ENCODE measurements around the gene MIOX. TPM values are rescaled to one million over a fixed set of nuclear protein-coding genes. Genes with fewer than 3 reads are reported as not detected.

Gene MIOX
- polyA plus RNA-seq, 1 donor from 2014 or later, result not detected

- Histone ChIP-seq H3K9me2 (ENCODE audit: insufficient read depth, low read length) (no peaks in the 10 kb centered on the region), H3K4me3 (ENCODE audit: low read length) (no peak overlapping the region), H3K79me2 (replicated peaks; ENCODE audit: insufficient read depth, low read length) (no peaks in the 10 kb centered on the region), H3F3A (ENCODE audit: insufficient read depth, low read length, poor library complexity, severe bottlenecking) (no peaks in the 10 kb centered on the region), H3K9me3 (ENCODE audit: low read length) (no peaks in the 10 kb centered on the region), H3K4me2 (ENCODE audit: low read length) (no peak overlapping the region), H3K27me3 (ENCODE audit: insufficient read depth, low read depth, low read length) (no peaks in the 10 kb centered on the region), H3K36me3 (ENCODE audit: insufficient read depth, low read length) (no peaks in the 10 kb centered on the region), H2AFZ (ENCODE audit: low read depth, low read length) (no peak overlapping the region), H4K20me1 (ENCODE audit: insufficient read depth) (no peaks in the 10 kb centered on the region), H3K9ac (ENCODE audit: low read length) (no peak overlapping the region), H3K27ac (ENCODE audit: low read length) (no peak overlapping the region)
- TF ChIP-seq MXI1 (conservative IDR thresholded peaks at IDR 0.05; ENCODE audit: poor library complexity, severe bottlenecking) (no peak), CTCF (IDR thresholded peaks at IDR 0.05; ENCODE audit: poor library complexity, severe bottlenecking) (no peak), REST (IDR thresholded peaks at IDR 0.05; ENCODE audit: borderline replicate concordance) (no peak), POLR2AphosphoS5 (IDR thresholded peaks at IDR 0.05) (no peak), EP300 (conservative IDR thresholded peaks at IDR 0.05; ENCODE audit: poor library complexity, severe bottlenecking) (no peak), SMC3 (conservative IDR thresholded peaks at IDR 0.05; ENCODE audit: poor library complexity) (no peak), RAD21 (conservative IDR thresholded peaks at IDR 0.05) (no peak), TAF1 (IDR thresholded peaks at IDR 0.05; ENCODE audit: low read depth) (no peak), EZH2 (IDR thresholded peaks at IDR 0.05; ENCODE audit: borderline replicate concordance, insufficient read depth, low read length, poor library complexity, severe bottlenecking) (no peak)
These were observed 30.6 kb upstream of the MIOX start for GRCh38 chr22:50456026-50456425.

- no peaks in the 10 kb centered on the region for H3K27me3 ChIP-seq (ENCODE audit: insufficient read depth, low read depth, low read length)
- H3F3A ChIP-seq (ENCODE audit: insufficient read depth, low read length, poor library complexity, severe bottlenecking), result no peaks in the 10 kb centered on the region
- H3K79me2 ChIP-seq (replicated peaks; ENCODE audit: insufficient read depth, low read length), result no peaks in the 10 kb centered on the region
- H3K36me3 ChIP-seq (ENCODE audit: insufficient read depth, low read length), result no peaks in the 10 kb centered on the region
- H3K9me2 ChIP-seq (ENCODE audit: insufficient read depth, low read length), result no peaks in the 10 kb centered on the region
- no peak overlapping the region for H3K4me3 ChIP-seq (ENCODE audit: low read length)
- peak; percentile 49 for TF ChIP-seq CTCF (IDR thresholded peaks at IDR 0.05; ENCODE audit: poor library complexity, severe bottlenecking)
- TF ChIP-seq RAD21 (conservative IDR thresholded peaks at IDR 0.05), result peak; percentile 22
- TF ChIP-seq TAF1 (IDR thresholded peaks at IDR 0.05; ENCODE audit: low read depth), result no peak
- no peak for TF ChIP-seq EZH2 (IDR thresholded peaks at IDR 0.05; ENCODE audit: borderline replicate concordance, insufficient read depth, low read length, poor library complexity, severe bottlenecking)
- H3K9me3 ChIP-seq (ENCODE audit: low read length), result no peaks in the 10 kb centered on the region
- no peak overlapping the region for H3K9ac ChIP-seq (ENCODE audit: low read length)
- H3K27ac ChIP-seq (ENCODE audit: low read length), result no peak overlapping the region
- H2AFZ ChIP-seq (ENCODE audit: low read depth, low read length), result no peak overlapping the region
- no peaks in the 10 kb centered on the region for H4K20me1 ChIP-seq (ENCODE audit: insufficient read depth)
- H3K4me2 ChIP-seq (ENCODE audit: low read length), result no peak overlapping the region
These were observed 30.0 kb upstream of the MIOX start for GRCh38 chr22:50456466-50457234.
